ENCODE data around the gene CELF4. TPM values are rescaled to one million over a fixed set of nuclear protein-coding genes. Genes with fewer than 3 reads are reported as not detected.

The CELF4 gene
- total RNA-seq, 1 experiment from 2014 or later = not detected

DNA sequence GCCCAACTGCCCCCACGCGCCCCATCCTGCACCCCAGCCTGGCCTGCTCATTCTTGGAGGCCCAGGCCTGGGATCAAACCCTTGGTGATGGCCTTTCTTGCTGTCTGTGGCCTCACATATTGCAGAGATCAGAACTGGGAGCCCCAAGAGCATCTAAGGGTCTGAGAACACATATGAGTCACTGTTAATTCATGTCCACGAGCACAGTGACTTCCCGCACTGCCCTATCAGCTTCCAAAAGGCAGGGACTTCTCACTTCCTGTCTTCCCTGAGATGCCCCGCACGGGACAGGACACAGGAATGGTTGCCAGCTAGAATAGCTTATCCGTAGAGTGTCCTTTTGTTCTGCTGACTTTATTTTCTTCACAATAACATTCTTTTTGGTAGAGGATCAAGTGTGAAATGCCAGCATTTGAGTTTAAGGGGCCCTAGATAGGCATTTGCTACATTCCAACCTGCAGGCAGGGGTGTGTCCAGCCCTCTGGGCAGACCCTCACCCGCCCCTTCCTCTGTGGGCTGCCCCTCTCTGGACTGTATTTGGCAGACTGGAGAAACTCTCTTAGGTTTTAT, 21.1 kb upstream of the CELF4 start:
- H3K36me3 ChIP-seq (ENCODE audit: control insufficient read depth, insufficient read depth, low read length) = no peaks in the 10 kb centered on the region
- H3K27me3 ChIP-seq (ENCODE audit: control insufficient read depth, insufficient read depth, low read length) = no peaks in the 10 kb centered on the region
- no peak overlapping the region for H3K4me3 ChIP-seq (ENCODE audit: low read depth in 2 of 2, low read length in 2 of 2)
- in situ Hi-C loops (cut with HindIII; ENCODE audit: low pct_unique_long_range_greater_than_20kb, low sequenced_read_pairs) = no loop called here
- no peak overlapping the region for H3K27ac ChIP-seq (ENCODE audit: low read length)
- TF ChIP-seq, protein P1, sequence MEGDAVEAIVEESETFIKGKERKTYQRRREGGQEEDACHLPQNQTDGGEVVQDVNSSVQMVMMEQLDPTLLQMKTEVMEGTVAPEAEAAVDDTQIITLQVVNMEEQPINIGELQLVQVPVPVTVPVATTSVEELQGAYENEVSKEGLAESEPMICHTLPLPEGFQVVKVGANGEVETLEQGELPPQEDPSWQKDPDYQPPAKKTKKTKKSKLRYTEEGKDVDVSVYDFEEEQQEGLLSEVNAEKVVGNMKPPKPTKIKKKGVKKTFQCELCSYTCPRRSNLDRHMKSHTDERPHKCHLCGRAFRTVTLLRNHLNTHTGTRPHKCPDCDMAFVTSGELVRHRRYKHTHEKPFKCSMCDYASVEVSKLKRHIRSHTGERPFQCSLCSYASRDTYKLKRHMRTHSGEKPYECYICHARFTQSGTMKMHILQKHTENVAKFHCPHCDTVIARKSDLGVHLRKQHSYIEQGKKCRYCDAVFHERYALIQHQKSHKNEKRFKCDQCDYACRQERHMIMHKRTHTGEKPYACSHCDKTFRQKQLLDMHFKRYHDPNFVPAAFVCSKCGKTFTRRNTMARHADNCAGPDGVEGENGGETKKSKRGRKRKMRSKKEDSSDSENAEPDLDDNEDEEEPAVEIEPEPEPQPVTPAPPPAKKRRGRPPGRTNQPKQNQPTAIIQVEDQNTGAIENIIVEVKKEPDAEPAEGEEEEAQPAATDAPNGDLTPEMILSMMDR (IDR thresholded peaks at IDR 0.05) = no peak
- TF ChIP-seq SIN3A (IDR thresholded peaks at IDR 0.05; ENCODE audit: borderline replicate concordance, insufficient read depth, low read depth, low read length) (no peak), TCF7L2 (IDR thresholded peaks at IDR 0.05; ENCODE audit: low read depth, low read length) (no peak), POLR2AphosphoS5 (IDR thresholded peaks at IDR 0.05; ENCODE audit: low read depth, low read length) (no peak)
- TF ChIP-seq, protein P2, sequence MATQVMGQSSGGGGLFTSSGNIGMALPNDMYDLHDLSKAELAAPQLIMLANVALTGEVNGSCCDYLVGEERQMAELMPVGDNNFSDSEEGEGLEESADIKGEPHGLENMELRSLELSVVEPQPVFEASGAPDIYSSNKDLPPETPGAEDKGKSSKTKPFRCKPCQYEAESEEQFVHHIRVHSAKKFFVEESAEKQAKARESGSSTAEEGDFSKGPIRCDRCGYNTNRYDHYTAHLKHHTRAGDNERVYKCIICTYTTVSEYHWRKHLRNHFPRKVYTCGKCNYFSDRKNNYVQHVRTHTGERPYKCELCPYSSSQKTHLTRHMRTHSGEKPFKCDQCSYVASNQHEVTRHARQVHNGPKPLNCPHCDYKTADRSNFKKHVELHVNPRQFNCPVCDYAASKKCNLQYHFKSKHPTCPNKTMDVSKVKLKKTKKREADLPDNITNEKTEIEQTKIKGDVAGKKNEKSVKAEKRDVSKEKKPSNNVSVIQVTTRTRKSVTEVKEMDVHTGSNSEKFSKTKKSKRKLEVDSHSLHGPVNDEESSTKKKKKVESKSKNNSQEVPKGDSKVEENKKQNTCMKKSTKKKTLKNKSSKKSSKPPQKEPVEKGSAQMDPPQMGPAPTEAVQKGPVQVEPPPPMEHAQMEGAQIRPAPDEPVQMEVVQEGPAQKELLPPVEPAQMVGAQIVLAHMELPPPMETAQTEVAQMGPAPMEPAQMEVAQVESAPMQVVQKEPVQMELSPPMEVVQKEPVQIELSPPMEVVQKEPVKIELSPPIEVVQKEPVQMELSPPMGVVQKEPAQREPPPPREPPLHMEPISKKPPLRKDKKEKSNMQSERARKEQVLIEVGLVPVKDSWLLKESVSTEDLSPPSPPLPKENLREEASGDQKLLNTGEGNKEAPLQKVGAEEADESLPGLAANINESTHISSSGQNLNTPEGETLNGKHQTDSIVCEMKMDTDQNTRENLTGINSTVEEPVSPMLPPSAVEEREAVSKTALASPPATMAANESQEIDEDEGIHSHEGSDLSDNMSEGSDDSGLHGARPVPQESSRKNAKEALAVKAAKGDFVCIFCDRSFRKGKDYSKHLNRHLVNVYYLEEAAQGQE (IDR thresholded peaks at IDR 0.05; ENCODE audit: insufficient read depth in 1 of 2, low read depth in 2 of 2, low read length in 1 of 2) = no peak
- intact Hi-C loops (cut with micrococcal nuclease; ENCODE audit: unreplicated experiment) = no loop called here
- H3K9me3 ChIP-seq (ENCODE audit: control insufficient read depth, insufficient read depth, low read depth, low read length) = no peaks in the 10 kb centered on the region
- DNase-seq (ENCODE audit: low read depth, low spot score) = no peak
- no peak for ATAC-seq
- POLR2A ChIA-PET = no interaction called here
- BruUV-seq (replicated peaks) = no TSS peak
- H3K4me1 ChIP-seq (ENCODE audit: control insufficient read depth, insufficient read depth, low read length) = no peaks in the 10 kb centered on the region
- CTCF ChIA-PET = no interaction called here

DNA sequence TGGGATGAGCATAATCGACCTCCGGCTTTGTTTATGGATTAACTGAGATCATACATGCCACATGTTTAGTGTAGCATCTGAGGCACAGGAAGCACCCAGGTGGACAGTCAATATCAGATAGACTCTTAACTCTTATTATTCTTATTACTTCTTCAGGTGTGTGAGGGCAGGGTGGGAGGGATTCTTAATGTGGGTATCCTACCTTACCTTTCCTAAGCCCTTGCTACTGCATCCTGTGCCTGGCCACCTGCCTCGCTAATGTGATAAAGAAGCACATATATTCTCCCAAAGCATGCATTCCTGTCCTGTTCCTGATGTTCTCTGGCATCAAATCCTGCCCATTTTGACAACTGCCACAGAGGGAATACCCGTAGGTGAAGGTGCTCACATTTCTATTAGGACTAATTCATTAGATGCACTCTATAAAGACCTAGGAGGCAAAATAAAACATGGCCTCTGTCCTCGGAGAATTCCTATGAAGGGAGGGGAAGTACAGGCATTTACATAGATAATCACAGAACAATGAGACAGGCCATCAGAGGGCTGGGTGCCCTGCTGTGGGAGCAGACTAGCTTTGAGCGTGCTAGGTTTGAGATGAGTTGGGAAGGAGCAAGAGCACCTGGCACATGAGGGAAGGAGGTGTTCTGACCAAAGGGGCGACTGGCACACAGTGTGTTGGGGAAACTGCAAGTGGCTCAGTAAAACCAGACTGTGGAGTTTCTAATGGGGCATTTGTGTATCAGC, 19.5 kb upstream of the CELF4 start:
- in situ Hi-C loops (cut with HindIII; ENCODE audit: low pct_unique_long_range_greater_than_20kb, low sequenced_read_pairs) = no loop called here
- DNase-seq (ENCODE audit: low read depth, low spot score) (no peak), ATAC-seq (no peak)
- TF ChIP-seq POLR2AphosphoS5 (IDR thresholded peaks at IDR 0.05; ENCODE audit: low read depth, low read length) = no peak
- Histone ChIP-seq H3K27me3 (ENCODE audit: control insufficient read depth, insufficient read depth, low read length) (peaks cover 3% of the 10 kb centered on the region; the same call in 1 of the 2 replicates), H3K36me3 (ENCODE audit: control insufficient read depth, insufficient read depth, low read length) (no peaks in the 10 kb centered on the region), H3K9me3 (ENCODE audit: control insufficient read depth, insufficient read depth, low read depth, low read length) (no peaks in the 10 kb centered on the region), H3K27ac (ENCODE audit: low read length) (no peak overlapping the region), H3K4me1 (ENCODE audit: control insufficient read depth, insufficient read depth, low read length) (no peaks in the 10 kb centered on the region), H3K4me3 (ENCODE audit: low read depth in 2 of 2, low read length in 2 of 2) (no peak overlapping the region)
- POLR2A ChIA-PET = no interaction called here
- BruUV-seq (replicated peaks) = no TSS peak
- intact Hi-C loops (cut with micrococcal nuclease; ENCODE audit: unreplicated experiment) = no loop called here
- CTCF ChIA-PET = no interaction called here

DNA sequence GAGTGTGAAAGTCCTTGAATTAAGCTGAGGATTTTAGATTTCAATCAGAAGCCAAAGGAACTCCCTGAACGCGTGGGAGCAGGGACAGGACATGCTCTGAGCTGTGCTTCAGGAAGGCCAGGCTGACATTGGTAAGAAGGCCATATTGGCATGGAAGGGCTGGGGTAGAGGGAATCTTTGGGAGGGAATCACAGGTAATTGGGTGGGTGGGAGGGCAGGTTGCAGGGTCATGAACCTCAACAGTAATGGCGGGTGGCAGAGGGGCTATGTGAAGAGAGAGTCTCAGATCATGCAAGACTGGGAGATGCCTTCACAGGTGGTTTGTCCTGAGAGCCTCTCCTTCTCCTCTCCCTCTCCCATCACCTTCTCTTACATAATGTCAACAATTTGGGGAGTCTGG, 18.6 kb upstream of the CELF4 start:
- ChIA-PET CTCF (no interaction called here), POLR2A (no interaction called here)
- intact Hi-C loops (cut with micrococcal nuclease; ENCODE audit: unreplicated experiment) = no loop called here
- DNase-seq (ENCODE audit: low read depth, low spot score) = no peak
- H3K27me3 ChIP-seq (ENCODE audit: control insufficient read depth, insufficient read depth, low read length) = peaks cover 3% of the 10 kb centered on the region; the same call in 1 of the 2 replicates
- no TSS peak for BruUV-seq (replicated peaks)
- no peaks in the 10 kb centered on the region for H3K9me3 ChIP-seq (ENCODE audit: control insufficient read depth, insufficient read depth, low read depth, low read length)
- in situ Hi-C loops (cut with HindIII; ENCODE audit: low pct_unique_long_range_greater_than_20kb, low sequenced_read_pairs) = no loop called here
- TF ChIP-seq POLR2AphosphoS5 (IDR thresholded peaks at IDR 0.05; ENCODE audit: low read depth, low read length) = no peak
- no peak for TF ChIP-seq TCF7L2 (IDR thresholded peaks at IDR 0.05; ENCODE audit: low read depth, low read length)
- TF ChIP-seq, protein P1 (IDR thresholded peaks at IDR 0.05) = no peak
- TF ChIP-seq, protein P2 (IDR thresholded peaks at IDR 0.05; ENCODE audit: insufficient read depth in 1 of 2, low read depth in 2 of 2, low read length in 1 of 2) = no peak
- no peak for TF ChIP-seq SIN3A (IDR thresholded peaks at IDR 0.05; ENCODE audit: borderline replicate concordance, insufficient read depth, low read depth, low read length)
- H3K27ac ChIP-seq (ENCODE audit: low read length) = no peak overlapping the region
- no peak overlapping the region for H3K4me3 ChIP-seq (ENCODE audit: low read depth in 2 of 2, low read length in 2 of 2)
- H3K4me1 ChIP-seq (ENCODE audit: control insufficient read depth, insufficient read depth, low read length) = no peaks in the 10 kb centered on the region
- ATAC-seq = no peak
- H3K36me3 ChIP-seq (ENCODE audit: control insufficient read depth, insufficient read depth, low read length) = no peaks in the 10 kb centered on the region
